Ovary (tissue), 3 donors: ENCODE results near the gene TOP2A.

Experiments used
- POLR2A ChIP-seq: fragments of 450-650 bp; IDR thresholded peaks from one replicate; pipeline ENCODE4 v1.6.1; 2017; ENCODE audit warnings: antibody characterized with exemption, mild to moderate bottlenecking, moderate library complexity
- TF ChIP-seq, protein P1 (sequence below), 3 donors: fragments of 450-650 bp in 2 of 3; fragments of 200-600 bp in 1 of 3; IDR thresholded peaks; one replicate each; pipeline versions ENCODE4 v1.5.1 to v1.8.0; 2016 to 2022; ENCODE audit warnings: antibody characterized with exemption in 3 of 3, mild to moderate bottlenecking in 1 of 3
- donor health status: DM: no; HTN: no; CAD: no.

DNA sequence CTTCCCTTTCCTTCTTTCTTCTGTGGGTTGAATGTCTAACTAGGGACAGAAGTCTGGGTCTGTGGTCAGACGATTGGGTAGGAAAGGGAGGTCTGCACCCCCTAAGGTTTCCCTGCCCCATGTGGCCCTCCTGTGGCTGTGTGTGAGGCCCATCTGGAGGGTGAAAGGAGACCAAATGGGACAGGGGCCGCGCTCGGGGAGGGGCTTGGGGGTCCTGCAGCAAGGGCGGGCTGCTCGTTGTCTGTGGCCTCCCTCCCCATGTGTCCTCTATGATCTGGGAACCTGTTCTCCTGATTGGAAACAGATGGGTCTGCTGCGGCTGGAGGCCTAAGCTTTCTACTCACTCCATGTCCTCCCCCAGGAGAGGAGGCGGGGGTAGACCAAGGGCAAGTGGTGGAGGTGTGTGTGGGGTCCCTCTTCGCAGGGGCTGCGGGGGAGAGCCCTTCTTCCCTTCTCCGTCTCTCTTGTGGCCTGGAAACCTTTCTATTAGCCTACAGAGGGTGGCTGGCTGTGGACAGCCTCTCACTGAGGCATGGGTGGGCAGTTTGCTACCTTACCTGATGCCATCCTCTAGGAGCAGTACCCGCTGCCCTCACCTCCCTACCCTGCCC, 44.1 kb upstream of the TOP2A start:
- TF ChIP-seq, protein P1, sequence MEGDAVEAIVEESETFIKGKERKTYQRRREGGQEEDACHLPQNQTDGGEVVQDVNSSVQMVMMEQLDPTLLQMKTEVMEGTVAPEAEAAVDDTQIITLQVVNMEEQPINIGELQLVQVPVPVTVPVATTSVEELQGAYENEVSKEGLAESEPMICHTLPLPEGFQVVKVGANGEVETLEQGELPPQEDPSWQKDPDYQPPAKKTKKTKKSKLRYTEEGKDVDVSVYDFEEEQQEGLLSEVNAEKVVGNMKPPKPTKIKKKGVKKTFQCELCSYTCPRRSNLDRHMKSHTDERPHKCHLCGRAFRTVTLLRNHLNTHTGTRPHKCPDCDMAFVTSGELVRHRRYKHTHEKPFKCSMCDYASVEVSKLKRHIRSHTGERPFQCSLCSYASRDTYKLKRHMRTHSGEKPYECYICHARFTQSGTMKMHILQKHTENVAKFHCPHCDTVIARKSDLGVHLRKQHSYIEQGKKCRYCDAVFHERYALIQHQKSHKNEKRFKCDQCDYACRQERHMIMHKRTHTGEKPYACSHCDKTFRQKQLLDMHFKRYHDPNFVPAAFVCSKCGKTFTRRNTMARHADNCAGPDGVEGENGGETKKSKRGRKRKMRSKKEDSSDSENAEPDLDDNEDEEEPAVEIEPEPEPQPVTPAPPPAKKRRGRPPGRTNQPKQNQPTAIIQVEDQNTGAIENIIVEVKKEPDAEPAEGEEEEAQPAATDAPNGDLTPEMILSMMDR (IDR thresholded peaks at IDR 0.05), result no peak
- TF ChIP-seq POLR2A, result no peak
